Stimulated activated CD4-positive, alpha-beta T cell treated with anti-CD3 and anti-CD28 coated beads, TNF-alpha, amount 100 ng/mL, for 1 hour (primary cell): ENCODE results near the gene FAT3.

Experiments used
- DNase-seq, 3 donors: peaks; one replicate each; pipeline ENCODE4 v3.0.0-alpha.2; 2020; ENCODE audit warnings: low read depth in 3 of 3, low spot score in 1 of 3

FAT3 gene

DNA sequence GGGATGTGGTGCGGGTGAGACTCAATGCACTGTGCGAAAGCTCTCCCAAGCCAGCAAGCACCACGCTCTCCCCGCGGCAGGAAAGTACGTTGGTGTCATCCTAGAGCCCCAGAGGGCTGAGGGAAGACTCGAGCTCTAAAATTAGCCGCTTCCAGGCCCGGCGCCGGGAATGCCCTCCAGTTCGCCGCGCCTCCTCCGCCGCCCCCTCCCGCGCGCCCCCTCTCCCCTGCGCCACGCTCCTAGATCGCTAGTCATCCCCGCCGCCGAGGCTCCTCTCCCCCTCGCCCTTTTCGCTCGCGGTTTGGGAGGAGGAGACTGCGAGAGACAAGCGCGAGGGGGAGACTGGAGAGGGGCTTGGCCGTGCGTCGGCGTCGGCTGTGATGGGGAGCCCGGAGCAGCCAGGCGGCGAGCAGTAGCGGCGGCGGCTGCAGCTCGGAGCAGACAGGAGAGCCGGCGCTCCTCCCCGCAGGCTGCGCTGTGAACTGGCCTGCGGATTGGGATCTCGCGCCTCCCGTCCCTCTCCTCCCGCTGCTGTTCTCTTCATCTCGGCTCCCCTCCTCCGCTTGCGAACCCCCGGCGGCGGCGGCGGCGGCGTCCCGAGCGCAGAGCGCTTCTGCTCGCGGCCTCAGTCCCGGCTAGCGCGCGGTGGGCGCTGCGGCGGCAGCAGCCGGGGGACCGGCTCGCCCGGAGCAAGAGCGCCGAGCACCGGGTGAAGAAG lies at the start of gene FAT3:
Gene FAT3 (plus strand): TSS at position 412 of the 718 bp plus-strand sequence. CDS start 127,295 bp downstream, outside the sequence.
- no peak for DNase-seq

DNA sequence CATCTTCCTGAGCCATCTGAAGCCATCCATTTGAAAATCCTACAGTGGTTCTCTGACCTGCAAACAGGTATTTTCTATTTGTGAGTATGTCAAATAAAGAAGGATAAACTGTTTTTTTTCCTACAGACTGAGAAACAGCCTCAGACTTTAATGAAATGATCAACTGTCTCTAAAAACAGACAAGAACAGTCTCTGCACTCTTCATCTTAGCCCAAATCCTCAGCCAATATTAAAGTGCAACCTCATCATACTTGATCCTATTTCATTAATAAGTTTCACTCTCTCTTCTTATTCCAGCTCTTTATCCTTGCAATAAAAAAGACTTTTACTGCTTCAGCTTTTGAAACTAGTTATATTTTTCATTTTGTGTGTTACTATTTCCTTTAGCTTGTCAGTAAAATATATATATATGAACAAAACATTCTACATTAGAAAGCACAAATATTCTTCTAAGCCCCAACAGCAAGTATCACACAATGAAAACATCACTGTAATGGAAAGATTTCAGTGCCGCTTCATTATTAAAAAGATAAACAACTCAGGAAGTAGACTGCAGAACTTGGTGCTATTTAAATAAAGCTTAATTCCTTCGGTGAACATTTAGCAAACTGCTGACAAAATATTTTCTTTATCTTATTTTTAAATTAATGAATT lies 45.5 kb upstream of the FAT3 start:
- no peak for DNase-seq

DNA sequence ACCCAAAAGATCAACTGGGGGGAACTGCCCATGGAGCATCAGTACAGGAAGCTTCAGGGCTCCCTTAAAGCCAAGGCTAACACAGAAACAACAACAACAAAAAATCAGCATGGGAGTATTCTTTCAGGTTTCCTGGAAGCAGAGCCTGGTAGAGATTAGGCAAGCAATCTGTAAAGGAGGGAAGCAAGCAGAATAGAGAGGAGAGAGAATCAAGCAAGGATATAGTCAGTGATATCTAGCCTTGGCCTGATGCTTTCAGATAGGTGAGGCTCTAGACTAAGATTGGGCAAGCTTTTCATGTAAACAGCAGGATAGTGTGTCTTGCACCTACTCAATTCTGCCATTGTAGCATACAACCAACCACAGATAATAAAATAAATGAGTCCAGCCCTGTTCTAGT lies 44.4 kb upstream of the FAT3 start:
- DNase-seq, result no peak

DNA sequence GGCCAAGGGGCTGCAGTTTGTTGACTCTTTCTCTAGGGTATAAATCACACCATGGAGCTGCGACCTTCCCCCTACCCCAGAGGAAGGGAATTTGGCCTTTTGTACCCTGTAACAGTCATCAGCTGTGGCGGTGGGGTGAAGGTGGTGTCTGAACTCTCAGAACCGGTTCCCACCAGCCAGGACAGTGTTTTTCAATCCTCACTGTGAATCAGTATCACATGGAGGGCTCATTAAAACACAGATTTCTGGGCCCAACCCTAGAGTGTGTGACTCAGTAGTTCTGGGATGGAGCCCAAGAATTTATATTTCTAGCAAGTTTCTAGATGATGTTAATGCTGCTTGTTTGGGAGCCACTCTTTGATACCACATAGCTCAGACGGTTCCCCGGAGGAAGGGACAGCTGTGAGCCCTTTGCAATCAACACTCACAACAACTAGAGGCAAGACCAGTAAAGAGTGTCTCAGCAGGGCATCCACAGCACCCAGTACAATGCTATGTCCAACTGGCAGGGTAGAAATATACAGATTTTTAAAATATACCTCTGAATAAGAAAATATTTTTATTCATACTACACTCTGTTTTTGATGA lies 43.9 kb upstream of the FAT3 start:
- DNase-seq, result no peak

DNA sequence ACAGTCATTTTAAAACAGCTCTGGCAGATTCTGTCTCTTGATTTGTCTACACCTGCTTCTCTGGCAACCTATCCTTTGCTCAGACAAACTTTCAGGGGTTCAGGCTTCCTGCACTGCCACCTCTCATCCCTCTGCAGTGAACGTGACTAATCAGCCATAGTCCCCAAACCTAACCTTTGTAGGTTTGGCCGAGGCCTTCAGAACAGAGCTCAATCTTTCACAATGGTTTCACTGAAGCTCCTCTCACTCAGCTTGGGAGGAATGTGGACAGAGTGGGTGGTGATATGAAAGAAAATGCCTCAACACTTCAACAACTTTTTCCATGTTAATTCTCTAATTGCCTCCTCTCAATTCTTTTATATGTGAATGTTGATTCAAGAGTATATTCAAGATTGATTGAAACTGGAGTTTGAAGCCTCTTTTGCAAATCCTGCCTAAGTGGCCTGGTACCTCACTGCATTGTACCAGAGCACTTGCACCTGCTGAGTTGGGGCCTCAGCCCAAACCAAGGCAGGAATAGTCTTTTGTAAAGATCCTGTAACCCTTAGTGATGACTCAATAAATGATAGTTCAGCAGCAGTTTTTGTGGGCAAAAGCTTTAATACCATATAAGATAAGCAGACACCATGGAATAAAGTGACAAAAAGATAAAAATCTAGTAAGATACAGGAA lies 33.9 kb upstream of the FAT3 start:
- no peak for DNase-seq

DNA sequence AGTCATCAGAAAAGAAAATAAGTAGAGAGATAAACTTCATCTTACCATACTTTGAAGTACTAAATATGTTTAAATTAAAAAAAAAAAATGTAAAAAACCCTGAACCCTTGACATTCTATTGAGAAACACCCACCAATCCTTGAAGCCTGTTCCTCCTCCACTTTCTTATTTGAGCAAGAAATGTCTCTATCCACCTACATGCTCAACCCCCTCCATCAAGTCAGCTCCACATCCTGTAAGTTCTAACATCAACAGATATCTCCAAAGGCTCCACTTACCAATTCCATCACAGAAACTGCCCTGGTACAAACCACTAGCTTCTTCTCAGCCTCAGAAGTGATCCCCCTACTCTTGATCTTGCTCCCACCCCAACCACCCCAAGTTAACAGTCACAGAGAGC lies 32.5 kb upstream of the FAT3 start:
- no peak for DNase-seq

DNA sequence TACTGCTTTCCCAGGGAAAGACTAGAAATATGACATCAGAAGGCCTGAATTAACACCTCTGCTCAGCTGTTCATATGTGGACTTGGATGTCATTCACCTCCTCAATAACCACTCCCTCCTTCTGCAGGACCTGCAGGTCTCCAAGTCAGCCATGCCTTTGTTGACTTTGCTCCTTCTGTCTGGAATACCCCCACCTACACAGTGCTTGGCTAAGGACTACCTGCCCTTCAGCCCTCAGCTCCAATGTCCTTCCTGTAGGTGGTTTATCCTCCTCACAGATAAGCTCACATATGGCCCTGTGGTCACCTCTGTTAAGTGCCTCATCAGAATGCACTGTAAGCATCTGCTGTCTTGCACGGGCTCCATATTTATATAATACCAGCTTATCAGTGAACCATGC lies 26.4 kb upstream of the FAT3 start:
- DNase-seq, result no peak

DNA sequence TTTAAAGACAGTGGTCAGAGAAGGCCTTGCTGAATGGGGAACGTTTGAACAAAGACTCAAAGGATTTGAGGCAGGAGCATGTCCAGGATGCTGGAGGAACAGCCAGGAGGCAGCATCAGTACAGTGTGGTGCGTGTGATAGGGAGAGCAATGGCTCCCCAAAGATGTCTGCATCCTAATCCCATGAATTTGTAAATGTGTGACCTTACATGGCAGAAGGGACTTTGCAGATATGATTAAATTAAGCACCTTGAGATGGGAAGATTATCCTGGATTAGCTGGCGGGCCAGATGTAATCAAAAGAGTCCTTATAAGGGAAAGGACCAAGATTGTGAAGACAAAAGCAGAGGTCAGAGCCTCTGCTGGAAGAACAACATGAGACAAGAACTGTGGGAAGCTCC lies 24.6 kb upstream of the FAT3 start:
- no peak for DNase-seq

DNA sequence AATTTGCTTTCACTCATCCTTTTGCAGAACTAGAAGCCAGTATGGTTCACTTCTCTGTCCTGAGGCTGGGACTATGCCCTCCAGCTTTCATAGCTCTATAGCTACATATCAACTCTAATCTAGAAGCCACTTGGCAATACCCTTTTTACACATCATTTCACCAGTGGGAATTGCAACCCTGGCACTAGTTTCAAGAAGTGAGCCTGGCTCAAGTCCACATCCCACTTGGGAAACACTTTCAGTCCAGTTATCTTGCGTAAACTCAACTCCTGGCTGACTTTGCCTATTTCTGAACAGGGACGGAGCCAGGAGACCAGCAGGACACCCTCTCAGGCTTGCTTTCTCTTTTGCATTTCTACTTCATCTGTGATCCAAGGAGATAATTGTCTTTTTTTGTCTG lies 19.9 kb upstream of the FAT3 start:
- DNase-seq, result no peak

DNA sequence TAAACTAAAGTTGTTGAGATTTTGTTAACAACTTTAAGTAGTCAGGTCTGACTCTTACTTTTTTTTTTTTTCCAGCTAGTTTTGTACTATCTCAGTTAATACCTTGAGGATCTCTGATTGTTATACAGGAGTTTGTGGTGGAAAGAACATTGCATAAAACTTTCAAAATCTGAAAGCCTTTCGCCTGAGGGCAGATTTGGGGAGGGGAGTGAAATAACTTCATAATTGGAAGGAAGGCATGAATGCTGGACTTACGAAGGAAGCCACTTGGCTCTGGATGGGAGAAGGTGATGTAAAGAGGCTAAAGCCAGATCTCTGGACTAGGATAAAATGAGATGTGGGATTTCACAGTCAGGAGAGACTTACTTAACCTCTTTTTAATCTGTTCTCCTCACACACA lies 18.2 kb upstream of the FAT3 start:
- no peak for DNase-seq

DNA sequence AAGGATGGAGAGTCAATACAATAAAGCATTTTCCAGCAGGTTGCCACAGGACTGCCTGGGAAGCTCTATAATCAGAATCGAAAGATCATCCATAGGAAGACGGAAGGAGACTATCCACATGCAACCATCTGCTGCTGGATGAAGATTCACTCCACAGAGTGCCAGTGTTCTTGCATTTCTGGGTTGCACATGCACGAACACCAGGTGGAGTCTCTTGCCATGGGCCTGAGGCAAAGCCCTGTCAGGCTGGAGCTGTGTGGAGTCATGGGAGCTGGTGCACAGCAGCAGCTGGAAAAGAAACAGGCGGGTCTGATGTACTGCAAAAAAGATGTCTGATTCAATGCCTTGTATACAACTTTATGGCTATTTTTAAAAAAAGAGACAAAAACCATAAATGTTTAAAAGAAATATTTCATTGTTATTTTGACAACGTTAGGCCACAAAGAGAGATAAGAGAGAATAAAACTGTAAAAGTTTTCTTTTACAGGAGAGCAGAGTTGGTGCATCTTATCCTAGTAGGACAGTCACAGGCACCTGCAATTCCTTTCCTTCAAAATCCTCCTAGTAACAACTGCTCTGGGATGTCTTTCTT lies 12.9 kb upstream of the FAT3 start:
- no peak for DNase-seq

DNA sequence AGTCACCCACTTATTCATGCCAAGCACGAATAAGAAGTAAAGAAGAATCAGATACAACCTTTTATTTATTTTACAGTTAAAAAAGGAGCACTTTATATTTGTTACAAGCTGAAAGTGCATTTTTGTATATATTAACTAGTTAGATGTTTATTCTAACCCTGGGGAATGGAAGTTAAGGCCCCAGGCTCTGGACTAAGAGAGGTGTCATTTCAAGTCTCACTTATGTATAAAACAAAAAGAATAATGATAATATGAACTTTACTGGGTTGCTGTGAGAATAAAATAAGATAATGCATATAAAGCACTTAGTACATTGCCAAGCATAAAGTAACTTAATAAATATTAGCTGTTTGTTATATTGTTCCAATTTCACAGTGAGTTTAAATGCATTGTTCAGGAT lies 12.1 kb upstream of the FAT3 start:
- no peak for DNase-seq

DNA sequence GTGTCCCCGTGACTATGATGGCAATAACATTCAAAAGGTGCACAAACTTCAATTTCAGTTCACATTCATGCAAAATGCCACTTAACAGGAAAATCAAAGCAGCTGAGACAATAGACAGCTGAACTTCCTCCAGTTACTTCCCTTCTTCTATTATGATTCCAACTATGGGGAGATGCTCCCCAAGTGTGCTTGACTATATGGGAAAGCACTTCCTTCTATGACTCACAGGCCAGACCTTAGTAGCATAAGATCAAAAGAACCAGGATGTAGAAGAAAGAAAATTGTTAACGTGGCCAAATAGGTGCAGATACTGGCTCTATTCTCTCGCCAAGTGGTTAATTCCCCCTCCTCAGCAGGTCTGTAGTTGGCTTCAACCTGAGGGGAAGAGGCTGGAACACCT lies 7.8 kb upstream of the FAT3 start:
- no peak for DNase-seq

DNA sequence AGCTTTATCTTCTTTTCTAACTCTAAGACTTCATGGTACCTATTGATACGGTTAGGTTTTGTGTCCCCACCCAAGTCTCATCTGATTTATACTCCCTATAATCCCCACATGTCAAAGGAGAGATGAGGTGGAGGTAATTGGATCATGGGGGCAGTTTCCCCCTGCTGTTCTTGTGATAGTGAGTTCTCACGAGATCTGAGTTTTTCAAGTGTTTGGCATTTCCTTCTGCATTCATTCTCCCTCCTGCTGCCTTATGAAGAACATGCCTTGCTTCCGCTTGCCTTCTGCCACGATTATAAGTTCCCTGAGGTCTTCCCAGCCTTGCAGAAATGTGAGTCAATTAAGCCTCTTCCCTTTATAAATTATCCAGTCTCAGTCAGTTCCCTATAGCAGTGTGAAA lies 5.1 kb upstream of the FAT3 start:
- no peak for DNase-seq

DNA sequence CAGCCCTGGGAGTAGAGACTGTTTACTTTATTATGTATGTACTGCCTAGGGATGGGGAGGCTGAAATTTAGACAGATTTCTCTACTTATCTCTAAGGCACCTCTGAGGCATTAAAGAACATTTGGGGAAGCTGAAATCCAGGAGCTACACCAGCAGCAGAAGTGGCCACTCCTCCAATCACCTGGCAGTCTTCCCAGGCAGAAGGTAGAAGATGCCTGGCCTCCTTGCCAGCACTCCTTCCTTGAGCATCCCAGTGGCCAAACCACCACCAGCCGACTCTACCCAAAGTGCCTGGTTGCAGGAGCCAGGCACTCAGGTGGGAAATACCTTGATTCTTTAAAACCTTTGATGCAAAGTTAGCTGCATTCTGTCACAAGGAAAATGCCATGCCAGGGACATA lies 1.9 kb upstream of the FAT3 start:
- no peak for DNase-seq

DNA sequence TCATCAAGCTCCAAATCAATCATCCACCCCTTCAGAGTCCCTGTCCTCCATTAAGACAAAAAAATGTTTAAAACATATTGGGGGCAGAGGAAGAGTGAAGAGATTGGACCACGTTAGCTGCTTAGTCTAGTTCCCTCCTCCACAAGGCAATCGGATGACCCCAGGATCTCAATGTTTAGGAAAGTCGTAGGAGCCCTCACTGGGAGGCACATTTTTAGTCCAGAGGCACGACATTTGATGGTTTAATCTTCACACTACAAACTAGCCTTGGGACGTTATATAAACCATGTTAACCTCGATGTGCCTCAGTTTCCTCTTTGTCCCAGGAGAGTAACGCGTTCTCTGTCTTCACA lies 588 bp upstream of the FAT3 start:
- no peak for DNase-seq

DNA sequence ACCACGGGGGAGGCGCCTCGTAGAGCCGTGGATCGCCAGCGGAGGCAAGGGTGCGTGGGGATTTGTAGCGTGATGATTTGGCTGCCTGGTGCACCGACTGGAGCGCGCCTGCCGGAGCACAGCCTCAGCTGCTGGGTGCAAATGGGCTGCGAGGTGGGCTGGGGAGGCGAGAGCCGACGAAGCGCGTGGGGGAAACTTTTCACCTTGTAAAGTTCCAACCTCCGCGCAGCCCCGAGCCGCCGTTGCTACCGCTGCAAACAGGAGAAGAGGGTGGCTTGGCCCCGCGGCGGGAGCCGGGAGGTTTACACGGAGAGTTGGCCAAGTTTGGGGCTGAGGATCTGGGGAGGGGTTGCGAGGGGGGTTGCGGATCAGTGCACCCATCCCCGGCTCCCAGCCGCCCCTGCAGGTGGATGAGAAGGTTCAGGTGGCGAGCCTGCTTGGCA lies 528 bp downstream of the FAT3 start:
- no peak for DNase-seq

DNA sequence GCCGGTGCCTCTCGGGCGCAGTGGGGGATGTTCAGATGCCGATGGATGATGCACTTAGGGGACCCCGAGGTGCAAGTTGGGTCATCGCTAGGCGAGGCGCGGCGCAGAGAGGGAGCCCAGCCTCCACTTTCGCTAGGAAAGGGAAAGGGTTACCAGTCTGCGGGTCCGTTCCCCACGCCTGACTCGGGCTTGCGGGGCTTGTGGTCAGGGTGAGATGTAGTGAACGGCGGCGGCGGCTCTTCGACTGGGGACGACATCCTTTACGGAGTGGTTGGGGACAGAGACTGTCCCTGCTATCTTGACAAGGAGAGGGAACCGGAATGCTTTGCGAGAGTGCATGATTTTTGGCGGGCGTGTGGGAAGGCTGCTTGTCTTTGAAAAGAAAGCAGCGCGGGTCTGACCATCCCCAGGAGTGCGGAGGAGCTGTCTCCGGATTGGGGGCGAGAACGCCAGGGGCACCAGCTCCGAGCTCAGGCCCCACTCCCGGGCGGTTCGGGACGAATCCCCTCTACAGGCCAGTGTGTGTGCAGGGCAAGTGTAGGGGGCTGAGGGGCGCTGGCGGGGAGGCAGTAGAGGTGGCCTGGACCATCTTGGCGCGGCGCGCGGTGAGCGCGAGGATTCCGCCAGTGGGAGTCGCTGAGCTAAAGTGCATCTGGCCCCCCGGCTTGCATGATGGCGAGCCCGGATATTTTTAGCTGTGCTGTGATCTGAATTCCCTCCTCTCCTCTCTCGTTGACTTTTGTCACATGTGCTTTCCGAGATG lies 1.1 kb downstream of the FAT3 start:
- DNase-seq, result no peak

DNA sequence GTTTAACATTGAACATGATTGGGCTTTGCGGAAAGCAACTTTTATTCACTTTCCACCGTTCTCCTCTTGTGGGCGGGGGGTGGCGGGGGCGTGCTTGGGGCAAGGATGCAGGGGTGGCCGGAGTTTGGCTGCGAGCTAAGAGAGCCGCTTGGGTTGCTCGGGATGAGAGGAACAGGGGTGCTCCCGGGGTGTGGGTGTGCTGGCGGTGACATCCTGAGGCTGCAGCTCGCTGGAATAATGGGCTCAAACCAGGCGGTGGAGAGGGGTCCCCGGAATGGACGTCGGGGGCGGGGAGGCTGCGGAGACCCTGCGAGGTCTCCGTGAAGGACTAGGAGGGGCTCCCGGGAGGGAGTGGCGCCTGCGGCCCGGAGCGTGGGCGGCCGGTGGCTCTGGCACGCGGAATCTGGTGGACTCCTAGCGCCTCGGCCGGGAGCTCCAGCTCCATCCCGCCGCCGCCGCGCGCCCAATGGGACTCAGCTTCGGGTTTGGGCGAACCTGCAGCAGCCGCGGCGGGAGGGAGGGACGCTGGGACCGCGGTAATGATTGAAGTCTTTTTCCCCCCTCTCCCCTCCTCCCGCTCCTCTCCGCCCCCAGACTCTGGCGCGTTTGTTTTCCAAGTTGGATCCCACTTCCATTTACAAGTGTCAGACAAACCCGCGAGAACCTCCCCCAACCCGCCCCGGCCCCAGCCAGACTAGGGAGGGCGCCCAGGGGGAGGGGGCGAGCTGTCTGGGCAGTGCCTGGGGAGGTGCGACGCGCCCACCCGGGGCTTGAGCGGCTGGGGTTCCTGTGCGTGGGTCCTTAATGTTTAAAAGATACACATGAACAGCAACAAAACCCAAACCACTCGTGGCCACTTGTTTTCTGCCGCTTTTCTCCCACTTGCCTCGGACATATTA lies 2.0 kb downstream of the FAT3 start:
- DNase-seq, result no peak

DNA sequence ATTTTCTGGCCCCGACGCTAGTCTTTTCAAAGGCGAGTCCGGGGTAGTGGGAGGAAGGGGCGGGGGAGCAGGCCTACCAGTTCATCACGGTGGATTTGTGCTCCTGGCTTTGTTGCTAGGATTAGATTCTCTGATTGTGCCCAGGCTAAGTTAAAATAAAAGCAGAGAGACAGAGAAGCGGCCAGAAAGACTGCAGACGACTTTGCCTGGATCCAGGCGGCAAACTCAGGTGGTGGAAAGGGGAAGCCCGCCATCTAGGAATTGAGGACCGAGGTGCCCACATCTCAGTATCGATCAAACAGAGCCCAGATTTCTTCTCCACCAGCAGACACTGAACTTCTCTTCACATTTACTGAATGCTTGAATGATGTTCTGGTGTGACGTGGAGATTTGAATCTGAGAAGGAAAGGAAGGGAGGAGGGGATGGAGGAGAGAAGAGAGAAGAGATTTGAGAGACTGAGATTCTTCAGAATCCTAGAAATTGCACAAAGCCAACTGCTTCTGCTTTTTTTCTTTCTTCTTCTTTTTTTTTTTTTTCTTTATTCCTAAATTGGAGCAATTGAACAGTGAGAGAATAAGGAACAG lies 2.7 kb downstream of the FAT3 start:
- DNase-seq, result no peak
